Mucosa of descending colon (tissue), 3 donors: ENCODE results near the gene CHRM3. TPM values are rescaled to one million over a fixed set of nuclear protein-coding genes. Genes with fewer than 3 reads are reported as not detected.

Experiments used
- ATAC-seq: fragments of 200-7000 bp; cut with Tn5 transposase; one replicate; pipeline ENCODE4 v1.9.1; 2020; ENCODE audit warnings: mild to moderate bottlenecking, moderate library complexity
- DNase-seq, 3 donors: peaks; one replicate each; pipeline ENCODE4 v3.0.0-alpha.2; 2020
- H3K36me3 ChIP-seq: fragments of 200-600 bp; one replicate; pipeline ENCODE4 v1.8.0; 2021; ENCODE audit warnings: low read depth, mild to moderate bottlenecking
- H3K4me1 ChIP-seq: fragments of 200-600 bp; one replicate; pipeline ENCODE4 v1.8.0; 2021; ENCODE audit warnings: low read depth, mild to moderate bottlenecking
- H3K4me3 ChIP-seq: fragments of 200-600 bp; one replicate; pipeline ENCODE4 v1.8.0; 2021; ENCODE audit warnings: mild to moderate bottlenecking
- H3K9me3 ChIP-seq: fragments of 200-600 bp; one replicate; pipeline ENCODE4 v1.8.0; 2021; ENCODE audit warnings: mild to moderate bottlenecking
- CTCF ChIP-seq: fragments of 200-600 bp; IDR thresholded peaks from one replicate; pipeline ENCODE4 v1.8.0; 2022; ENCODE audit warnings: antibody characterized with exemption, mild to moderate bottlenecking
- intact Hi-C, 2 donors: fragments of 100-400 bp; cut with DNase I in 1 of 2; cut with micrococcal nuclease in 1 of 2; formaldehyde crosslinking; loops; one replicate each; pipeline versions ENCODE4 v1.11.0 to v1.11.1; 2022; cut with DNase I, micrococcal nuclease
- total RNA-seq, 3 donors: library from RNA; stranded (reverse); fragmentation: NEBNext Ultra II Directional in 2 of 3; extraction: Animal tissue kit (Norgen Biotek cat#: 25700) in 2 of 3; gene quantifications; one replicate each; pipeline versions ENCODE4 v1.2.1 to v1.2.4, GENCODE V29; 2021 to 2023
- donor health status: DM: no; HTN: no; CAD: no; lungs with moderate emphysema.
- donor health status: DM: no; HTN: no; CAD: no.
- donor health status: DM: no; HTN: yes; CAD: no.

The CHRM3 gene
- total RNA-seq, 3 donors from 2014 or later: 11.4 to 48.2 (median 15.1) TPM

- no peak overlapping the region for H3K4me3 ChIP-seq
- DNase-seq (no peak), ATAC-seq (peak; percentile 17)
- TF ChIP-seq CTCF: no peak
- H3K9me3 ChIP-seq: no peaks in the 10 kb centered on the region
- H3K4me1 ChIP-seq: no peaks in the 10 kb centered on the region
- no peaks in the 10 kb centered on the region for H3K36me3 ChIP-seq
- intact Hi-C loops: no loop called here
These were observed 41.3 kb downstream of the CHRM3 start for GRCh38 chr1:239427712-239428111.

- H3K36me3 ChIP-seq: no peaks in the 10 kb centered on the region
- intact Hi-C loops: no loop called here
These were observed 41.8 kb downstream of the CHRM3 start for GRCh38 chr1:239428120-239428710.

GRCh38 chr1:239429163-239429562 is 42.8 kb downstream of the CHRM3 start:
- Histone ChIP-seq H3K4me3 (no peak overlapping the region), H3K4me1 (no peaks in the 10 kb centered on the region), H3K36me3 (no peaks in the 10 kb centered on the region), H3K9me3 (no peaks in the 10 kb centered on the region)
- no peak for DNase-seq
- no peak for ATAC-seq
- no peak for TF ChIP-seq CTCF
- intact Hi-C loops: no loop called here

More at GRCh38 chr1:239428120-239428710, 41.8 kb downstream of the CHRM3 start:
- H3K9me3 ChIP-seq: no peaks in the 10 kb centered on the region
- no peak for TF ChIP-seq CTCF
- DNase-seq (no peak), ATAC-seq (no peak)
- no peak overlapping the region for H3K4me3 ChIP-seq
- H3K4me1 ChIP-seq: no peaks in the 10 kb centered on the region

- ATAC-seq (no peak), DNase-seq (no peak)
- intact Hi-C loops: no loop called here
- H3K4me3 ChIP-seq: no peak overlapping the region
- H3K4me1 ChIP-seq: no peaks in the 10 kb centered on the region
- H3K9me3 ChIP-seq: no peaks in the 10 kb centered on the region
- H3K36me3 ChIP-seq: no peaks in the 10 kb centered on the region
- no peak for TF ChIP-seq CTCF
These were observed 45.9 kb downstream of the CHRM3 start for GRCh38 chr1:239432255-239432654.

- H3K9me3 ChIP-seq: no peaks in the 10 kb centered on the region
- DNase-seq: no peak
- no peaks in the 10 kb centered on the region for H3K36me3 ChIP-seq
- intact Hi-C loops: no loop called here
- no peak overlapping the region for H3K4me3 ChIP-seq
- no peak for ATAC-seq
- TF ChIP-seq CTCF: no peak
- H3K4me1 ChIP-seq: no peaks in the 10 kb centered on the region
These were observed 47.8 kb downstream of the CHRM3 start for GRCh38 chr1:239434181-239434580.
